Progenitor cell of endocrine pancreas (in vitro differentiated cells): ENCODE measurements around the gene CNTN1. TPM values are rescaled to one million over a fixed set of nuclear protein-coding genes. Genes with fewer than 3 reads are reported as not detected.
A peak's percentile ranks its signal among the peaks of the same experiment; 100 is the strongest.

ENCODE experiments used
- DNase-seq: peaks from one replicate; pipeline ENCODE4 v3.0.0; 2021; ENCODE audit warnings: low spot score; ENCODE audit not compliant: unreplicated experiment
- H3K27ac Mint-ChIP-seq: 2 replicates; pipeline ENCODE4 v1.8.0; 2021; ENCODE audit warnings: mild to moderate bottlenecking, moderate library complexity, mixed read lengths
- H3K27me3 Mint-ChIP-seq: 2 replicates; pipeline ENCODE4 v1.8.0; 2021; ENCODE audit warnings: mixed read lengths
- H3K36me3 Mint-ChIP-seq: 2 replicates; pipeline ENCODE4 v1.8.0; 2022; ENCODE audit warnings: mixed read lengths; ENCODE audit not compliant: insufficient read depth
- H3K4me1 Mint-ChIP-seq: 2 replicates; pipeline ENCODE4 v1.8.0; 2021; ENCODE audit warnings: low read depth, mixed read lengths
- H3K4me3 Mint-ChIP-seq: 2 replicates; pipeline ENCODE4 v1.8.0; 2021; ENCODE audit warnings: low read depth, mild to moderate bottlenecking, moderate library complexity, mixed read lengths
- H3K9me3 Mint-ChIP-seq: 2 replicates; pipeline ENCODE4 v1.8.0; 2021; ENCODE audit warnings: low read depth, mixed read lengths
- CTCF ChIP-seq: fragments of 200-600 bp; sonication (generic); IDR thresholded peaks from one replicate; pipeline ENCODE4 v1.5.0; 2021; ENCODE audit warnings: antibody characterized with exemption, mild to moderate bottlenecking; ENCODE audit not compliant: unreplicated experiment
- total RNA-seq: library from RNA; stranded (reverse); gene quantifications from 2 replicates; pipeline ENCODE4 v1.2.1, GENCODE V29; 2021

CNTN1 gene
- total RNA-seq, 1 donor from 2014 or later, result 3.1 TPM

DNA sequence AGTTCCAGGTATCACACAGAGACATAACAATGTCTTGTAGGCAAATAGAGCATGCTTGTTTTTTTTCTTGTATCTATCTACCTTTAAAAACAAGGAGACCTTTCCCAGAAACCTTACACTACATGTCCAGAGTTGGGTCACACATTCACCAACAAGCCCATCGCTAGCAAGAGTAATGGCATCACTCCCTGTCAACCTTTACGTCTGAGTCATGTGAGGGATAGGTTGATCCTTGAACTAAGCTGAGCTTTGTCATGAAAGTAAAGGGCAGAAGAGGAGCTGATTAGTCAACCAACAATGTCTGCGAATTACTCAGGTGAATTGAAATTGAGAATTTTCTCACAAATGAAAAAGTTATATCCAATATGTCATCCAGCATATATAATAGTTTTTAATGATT, 219.4 kb downstream of the CNTN1 start:
- no peak for TF ChIP-seq CTCF
- H3K4me3 Mint-ChIP-seq, result no peak overlapping the region
- no peaks in the 10 kb centered on the region for H3K9me3 Mint-ChIP-seq
- no peak overlapping the region for H3K27ac Mint-ChIP-seq
- no peaks in the 10 kb centered on the region for H3K36me3 Mint-ChIP-seq
- DNase-seq, result no peak
- H3K27me3 Mint-ChIP-seq, result no peaks in the 10 kb centered on the region
- no peaks in the 10 kb centered on the region for H3K4me1 Mint-ChIP-seq

DNA sequence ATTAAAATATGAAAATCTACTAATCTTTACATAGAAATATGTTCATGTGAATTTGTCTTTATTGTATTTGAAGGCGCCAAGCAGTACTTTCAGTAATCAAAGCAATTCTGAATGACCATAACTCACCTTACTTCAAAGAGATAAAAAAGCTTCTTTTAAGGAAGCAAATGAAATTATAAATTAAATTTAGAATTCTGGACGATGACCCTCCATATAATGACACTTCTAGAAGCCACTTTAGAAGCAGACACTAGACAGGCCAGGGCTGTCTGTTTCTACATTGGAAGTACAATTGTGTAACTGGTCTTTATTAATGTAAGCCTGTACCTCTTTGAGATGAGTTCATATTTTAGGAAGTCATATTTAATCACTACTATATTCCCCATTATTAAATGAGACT, 222.9 kb downstream of the CNTN1 start:
- Mint-ChIP-seq H3K4me3 (no peak overlapping the region), H3K4me1 (no peaks in the 10 kb centered on the region), H3K36me3 (no peaks in the 10 kb centered on the region), H3K27ac (no peak overlapping the region), H3K9me3 (no peaks in the 10 kb centered on the region), H3K27me3 (no peaks in the 10 kb centered on the region)
- no peak for DNase-seq
- no peak for TF ChIP-seq CTCF

GRCh38 chr12:40917561-40917960, 225.3 kb downstream of the CNTN1 start:
- Mint-ChIP-seq H3K9me3 (no peaks in the 10 kb centered on the region), H3K4me1 (no peaks in the 10 kb centered on the region), H3K36me3 (no peaks in the 10 kb centered on the region), H3K27me3 (no peaks in the 10 kb centered on the region), H3K27ac (no peak overlapping the region), H3K4me3 (no peak overlapping the region)
- no peak for DNase-seq
- TF ChIP-seq CTCF, result no peak

GRCh38 chr12:40921563-40922163, 229.4 kb downstream of the CNTN1 start:
- Mint-ChIP-seq H3K4me1 (no peaks in the 10 kb centered on the region), H3K4me3 (no peak overlapping the region), H3K36me3 (no peaks in the 10 kb centered on the region), H3K27ac (no peak overlapping the region), H3K27me3 (no peaks in the 10 kb centered on the region), H3K9me3 (no peaks in the 10 kb centered on the region)
- TF ChIP-seq CTCF, result peak; percentile 88
- no peak for DNase-seq

DNA sequence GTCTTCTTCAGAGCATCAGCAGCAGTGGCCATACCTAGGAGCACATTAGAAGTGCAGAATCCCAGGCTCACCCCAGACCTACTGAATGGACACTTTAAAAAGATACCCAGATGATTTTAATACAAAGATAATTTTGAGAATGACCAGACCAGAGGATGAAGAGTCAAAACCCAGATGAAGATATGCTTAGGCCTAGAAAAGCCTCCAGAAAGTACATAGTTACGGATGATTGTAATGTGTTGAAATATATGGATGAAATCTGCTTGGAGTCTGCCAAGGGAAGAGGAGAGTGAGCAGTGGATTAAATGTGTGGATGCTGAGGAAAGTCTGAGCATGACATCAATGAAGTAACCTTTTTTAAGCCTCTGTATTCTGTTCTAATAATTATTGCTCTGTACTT, 245.7 kb downstream of the CNTN1 start:
- no peaks in the 10 kb centered on the region for H3K27me3 Mint-ChIP-seq
- no peaks in the 10 kb centered on the region for H3K4me1 Mint-ChIP-seq
- H3K9me3 Mint-ChIP-seq, result no peaks in the 10 kb centered on the region
- H3K27ac Mint-ChIP-seq, result no peak overlapping the region
- DNase-seq, result no peak
- no peak overlapping the region for H3K4me3 Mint-ChIP-seq
- TF ChIP-seq CTCF, result no peak
- no peaks in the 10 kb centered on the region for H3K36me3 Mint-ChIP-seq
